ENCODE data around the gene ST3GAL4.

- TF ChIP-seq, protein P1, sequence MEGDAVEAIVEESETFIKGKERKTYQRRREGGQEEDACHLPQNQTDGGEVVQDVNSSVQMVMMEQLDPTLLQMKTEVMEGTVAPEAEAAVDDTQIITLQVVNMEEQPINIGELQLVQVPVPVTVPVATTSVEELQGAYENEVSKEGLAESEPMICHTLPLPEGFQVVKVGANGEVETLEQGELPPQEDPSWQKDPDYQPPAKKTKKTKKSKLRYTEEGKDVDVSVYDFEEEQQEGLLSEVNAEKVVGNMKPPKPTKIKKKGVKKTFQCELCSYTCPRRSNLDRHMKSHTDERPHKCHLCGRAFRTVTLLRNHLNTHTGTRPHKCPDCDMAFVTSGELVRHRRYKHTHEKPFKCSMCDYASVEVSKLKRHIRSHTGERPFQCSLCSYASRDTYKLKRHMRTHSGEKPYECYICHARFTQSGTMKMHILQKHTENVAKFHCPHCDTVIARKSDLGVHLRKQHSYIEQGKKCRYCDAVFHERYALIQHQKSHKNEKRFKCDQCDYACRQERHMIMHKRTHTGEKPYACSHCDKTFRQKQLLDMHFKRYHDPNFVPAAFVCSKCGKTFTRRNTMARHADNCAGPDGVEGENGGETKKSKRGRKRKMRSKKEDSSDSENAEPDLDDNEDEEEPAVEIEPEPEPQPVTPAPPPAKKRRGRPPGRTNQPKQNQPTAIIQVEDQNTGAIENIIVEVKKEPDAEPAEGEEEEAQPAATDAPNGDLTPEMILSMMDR (conservative IDR thresholded peaks at IDR 0.05), result no peak
- no peak for TF ChIP-seq EZH2 (IDR thresholded peaks at IDR 0.05; ENCODE audit: low read depth)
These were observed 22.3 kb upstream of the ST3GAL4 start for GRCh38 chr11:126333142-126333541.

Data from PC-9 (cell line).